ENCODE data around the gene WNK1. TPM values are rescaled to one million over a fixed set of nuclear protein-coding genes. Genes with fewer than 3 reads are reported as not detected.

Gene WNK1
- polyA plus RNA-seq, 1 experiment = 38.0 TPM

- H3K4me3 ChIP-seq (ENCODE audit: low read depth, low read length) = peak overlapping the region; percentile 83
- TF ChIP-seq CTCF (IDR thresholded peaks at IDR 0.05; ENCODE audit: low read depth, low read length) = no peak
- peaks cover 4% of the 10 kb centered on the region; the same call in 1 of the 2 replicates for H3K9me3 ChIP-seq (ENCODE audit: control insufficient read depth, insufficient read depth, low read length)
- CTCF ChIA-PET = interaction anchor here (1.1 to 5.7 kb wide), 4 partner anchors 23 to 184 kb away, joined by 3 to 53 read pairs (median 8); no protein-coding TSS in a partner anchor
- POLR2A ChIA-PET = interaction anchor here (1.2 to 4.3 kb wide), 3 partner anchors 33 to 183 kb away, joined by 3 to 19 read pairs (median 3); no protein-coding TSS in a partner anchor
- H3K27me3 ChIP-seq (ENCODE audit: control insufficient read depth, insufficient read depth, low read length) = no peaks in the 10 kb centered on the region
- no peak for DNase-seq (ENCODE audit: low read depth, low spot score)
- peak overlapping the region; percentile 13 for H3K27ac ChIP-seq (ENCODE audit: low read depth, low read length)
Observed at GRCh38 chr12:753611-754472, 1.5 kb downstream of the WNK1 start.

GRCh38 chr12:754473-754820 lies 2.1 kb downstream of the WNK1 start:
- peaks cover 4% of the 10 kb centered on the region; the same call in 1 of the 2 replicates for H3K9me3 ChIP-seq (ENCODE audit: control insufficient read depth, insufficient read depth, low read length)
- peak overlapping the region; percentile 13 for H3K27ac ChIP-seq (ENCODE audit: low read depth, low read length)
- no peak for TF ChIP-seq CTCF (IDR thresholded peaks at IDR 0.05; ENCODE audit: low read depth, low read length)
- H3K4me3 ChIP-seq (ENCODE audit: low read depth, low read length) = peak overlapping the region; percentile 83
- no peaks in the 10 kb centered on the region for H3K27me3 ChIP-seq (ENCODE audit: control insufficient read depth, insufficient read depth, low read length)
- POLR2A ChIA-PET = interaction anchor here (0.6 to 4.3 kb wide), 5 partner anchors 33 to 184 kb away, joined by 3 to 19 read pairs (median 6); no protein-coding TSS in a partner anchor
- DNase-seq (ENCODE audit: low read depth, low spot score) = no peak
- CTCF ChIA-PET = interaction anchor here (1.0 to 5.7 kb wide), 7 partner anchors 23 to 185 kb away, joined by 3 to 53 read pairs (median 3); no protein-coding TSS in a partner anchor

- peak overlapping the region; percentile 83 for H3K4me3 ChIP-seq (ENCODE audit: low read depth, low read length)
- peak; percentile 62 for TF ChIP-seq CTCF (IDR thresholded peaks at IDR 0.05; ENCODE audit: low read depth, low read length)
- H3K9me3 ChIP-seq (ENCODE audit: control insufficient read depth, insufficient read depth, low read length) = peaks cover 4% of the 10 kb centered on the region; the same call in 1 of the 2 replicates
- H3K27me3 ChIP-seq (ENCODE audit: control insufficient read depth, insufficient read depth, low read length) = no peaks in the 10 kb centered on the region
- no peak overlapping the region for H3K27ac ChIP-seq (ENCODE audit: low read depth, low read length)
- ChIA-PET CTCF (interaction anchor here (0.5 to 5.7 kb wide), 9 partner anchors 12 to 185 kb away, joined by 3 to 53 read pairs (median 5); no protein-coding TSS in a partner anchor), POLR2A (interaction anchor here (0.6 to 4.3 kb wide), 5 partner anchors 32 to 184 kb away, joined by 3 to 19 read pairs (median 6); no protein-coding TSS in a partner anchor)
- peak; percentile 24 for DNase-seq (ENCODE audit: low read depth, low spot score)
Observed at GRCh38 chr12:754851-755562, 2.6 kb downstream of the WNK1 start.

GRCh38 chr12:759628-760027 lies 7.2 kb downstream of the WNK1 start:
- no peak overlapping the region for H3K4me3 ChIP-seq (ENCODE audit: low read depth, low read length)
- DNase-seq (ENCODE audit: low read depth, low spot score) = no peak
- POLR2A ChIA-PET = no interaction called here
- H3K27me3 ChIP-seq (ENCODE audit: control insufficient read depth, insufficient read depth, low read length) = no peaks in the 10 kb centered on the region
- no peak overlapping the region for H3K27ac ChIP-seq (ENCODE audit: low read depth, low read length)
- CTCF ChIA-PET = interaction anchor here (1.5 to 2.8 kb wide), 2 partner anchors 8 to 184 kb away, joined by 3 to 11 read pairs; no protein-coding TSS in a partner anchor
- no peaks in the 10 kb centered on the region for H3K9me3 ChIP-seq (ENCODE audit: control insufficient read depth, insufficient read depth, low read length)
- no peak for TF ChIP-seq CTCF (IDR thresholded peaks at IDR 0.05; ENCODE audit: low read depth, low read length)
